ENCODE measurements around the gene UNC93B1.

DNA sequence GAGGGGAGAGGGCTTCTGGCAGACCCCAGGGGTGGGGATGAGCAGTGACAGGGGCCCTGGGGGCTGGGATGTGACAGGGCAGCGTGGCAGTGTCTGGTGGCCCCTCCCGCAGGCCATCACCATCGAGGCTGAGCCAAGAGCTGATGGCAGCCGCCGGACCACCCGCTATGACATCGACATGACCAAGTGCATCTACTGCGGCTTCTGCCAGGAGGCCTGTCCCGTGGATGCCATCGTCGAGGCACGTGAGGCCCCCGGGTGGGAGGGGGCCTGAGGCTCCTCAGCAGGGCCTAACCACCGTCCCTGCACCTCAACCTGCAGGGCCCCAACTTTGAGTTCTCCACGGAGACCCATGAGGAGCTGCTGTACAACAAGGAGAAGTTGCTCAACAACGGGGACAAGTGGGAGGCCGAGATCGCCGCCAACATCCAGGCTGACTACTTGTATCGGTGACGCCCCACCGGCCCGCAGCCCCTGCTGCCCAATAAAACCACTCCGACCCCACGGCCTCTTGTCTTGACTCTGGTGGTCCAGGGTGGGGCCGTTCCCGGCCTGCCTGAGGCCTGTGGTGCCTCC is 32.3 kb upstream of the UNC93B1 start:
- TF ChIP-seq, protein P1, sequence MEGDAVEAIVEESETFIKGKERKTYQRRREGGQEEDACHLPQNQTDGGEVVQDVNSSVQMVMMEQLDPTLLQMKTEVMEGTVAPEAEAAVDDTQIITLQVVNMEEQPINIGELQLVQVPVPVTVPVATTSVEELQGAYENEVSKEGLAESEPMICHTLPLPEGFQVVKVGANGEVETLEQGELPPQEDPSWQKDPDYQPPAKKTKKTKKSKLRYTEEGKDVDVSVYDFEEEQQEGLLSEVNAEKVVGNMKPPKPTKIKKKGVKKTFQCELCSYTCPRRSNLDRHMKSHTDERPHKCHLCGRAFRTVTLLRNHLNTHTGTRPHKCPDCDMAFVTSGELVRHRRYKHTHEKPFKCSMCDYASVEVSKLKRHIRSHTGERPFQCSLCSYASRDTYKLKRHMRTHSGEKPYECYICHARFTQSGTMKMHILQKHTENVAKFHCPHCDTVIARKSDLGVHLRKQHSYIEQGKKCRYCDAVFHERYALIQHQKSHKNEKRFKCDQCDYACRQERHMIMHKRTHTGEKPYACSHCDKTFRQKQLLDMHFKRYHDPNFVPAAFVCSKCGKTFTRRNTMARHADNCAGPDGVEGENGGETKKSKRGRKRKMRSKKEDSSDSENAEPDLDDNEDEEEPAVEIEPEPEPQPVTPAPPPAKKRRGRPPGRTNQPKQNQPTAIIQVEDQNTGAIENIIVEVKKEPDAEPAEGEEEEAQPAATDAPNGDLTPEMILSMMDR (conservative IDR thresholded peaks at IDR 0.05), result no peak
- no peak for TF ChIP-seq EZH2 (IDR thresholded peaks at IDR 0.05; ENCODE audit: low read depth)

Data from PC-9 (cell line).